Measurements from ENCODE around the gene KPNA3. TPM values are rescaled to one million over a fixed set of nuclear protein-coding genes. Genes with fewer than 3 reads are reported as not detected.

Gene KPNA3
- total RNA-seq, 1 experiment from 2014 or later: 62.0 TPM

DNA sequence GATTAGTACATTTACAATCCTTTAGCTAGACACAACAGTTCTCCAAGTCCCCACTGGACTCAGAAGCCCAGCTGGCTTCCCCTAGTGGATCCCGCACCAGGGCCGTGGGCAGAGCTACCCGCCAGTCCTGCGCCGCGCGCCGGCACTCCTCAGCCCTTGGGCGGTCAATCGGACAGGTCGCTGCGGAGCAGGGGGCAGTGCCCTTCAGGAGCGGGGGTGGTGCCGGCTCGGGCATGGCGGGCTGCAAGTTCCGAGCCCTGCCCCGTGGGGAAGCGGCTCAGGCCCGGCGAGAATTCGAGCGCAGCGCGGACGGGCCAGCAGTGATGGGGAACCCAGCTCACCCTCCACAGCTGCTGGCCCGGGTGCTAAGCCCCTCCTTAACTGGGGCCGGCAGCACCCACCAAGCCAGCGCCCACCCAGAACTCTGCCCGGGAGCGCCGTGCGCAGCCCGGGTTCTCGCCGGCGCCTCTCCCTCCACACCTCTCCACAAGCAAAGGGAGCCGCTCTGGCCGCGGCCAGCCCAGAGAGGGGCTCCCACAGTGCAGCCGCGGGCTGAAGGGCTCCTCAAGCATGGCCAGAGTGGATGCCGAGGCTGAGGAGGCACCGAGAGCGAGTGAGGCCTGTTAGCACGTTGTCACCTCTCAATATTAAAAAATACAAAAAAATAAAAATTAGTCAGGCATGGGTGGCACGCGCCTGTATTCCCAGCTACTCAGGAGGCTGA lies 114.1 kb downstream of the KPNA3 start:
- TF ChIP-seq EZH2 (IDR thresholded peaks at IDR 0.05; ENCODE audit: borderline replicate concordance, low read depth, low read length, poor library complexity, severe bottlenecking): no peak
- BruUV-seq (replicated peaks): no TSS peak
- Histone ChIP-seq H3K9me3 (ENCODE audit: low read depth, low read length, poor library complexity, severe bottlenecking) (no peaks in the 10 kb centered on the region), H3K4me3 (ENCODE audit: low read depth, low read length, poor library complexity, severe bottlenecking) (no peak overlapping the region), H3K4me1 (ENCODE audit: insufficient read depth, low read length, poor library complexity, severe bottlenecking) (no peaks in the 10 kb centered on the region), H3K36me3 (ENCODE audit: insufficient read depth, low read length, poor library complexity, severe bottlenecking) (no peaks in the 10 kb centered on the region), H3K27ac (ENCODE audit: low read depth, low read length, poor library complexity, severe bottlenecking) (no peak overlapping the region), H3K27me3 (replicated peaks; ENCODE audit: insufficient read depth, low read depth, low read length, poor library complexity) (no peaks in the 10 kb centered on the region)
- DNase-seq (ENCODE audit: low spot score): no peak
- ChIA-PET CTCF (no interaction called here), POLR2A (ENCODE audit: low non-redundant PET) (no interaction called here)
- intact Hi-C loops (cut with micrococcal nuclease; ENCODE audit: unreplicated experiment): no loop called here

DNA sequence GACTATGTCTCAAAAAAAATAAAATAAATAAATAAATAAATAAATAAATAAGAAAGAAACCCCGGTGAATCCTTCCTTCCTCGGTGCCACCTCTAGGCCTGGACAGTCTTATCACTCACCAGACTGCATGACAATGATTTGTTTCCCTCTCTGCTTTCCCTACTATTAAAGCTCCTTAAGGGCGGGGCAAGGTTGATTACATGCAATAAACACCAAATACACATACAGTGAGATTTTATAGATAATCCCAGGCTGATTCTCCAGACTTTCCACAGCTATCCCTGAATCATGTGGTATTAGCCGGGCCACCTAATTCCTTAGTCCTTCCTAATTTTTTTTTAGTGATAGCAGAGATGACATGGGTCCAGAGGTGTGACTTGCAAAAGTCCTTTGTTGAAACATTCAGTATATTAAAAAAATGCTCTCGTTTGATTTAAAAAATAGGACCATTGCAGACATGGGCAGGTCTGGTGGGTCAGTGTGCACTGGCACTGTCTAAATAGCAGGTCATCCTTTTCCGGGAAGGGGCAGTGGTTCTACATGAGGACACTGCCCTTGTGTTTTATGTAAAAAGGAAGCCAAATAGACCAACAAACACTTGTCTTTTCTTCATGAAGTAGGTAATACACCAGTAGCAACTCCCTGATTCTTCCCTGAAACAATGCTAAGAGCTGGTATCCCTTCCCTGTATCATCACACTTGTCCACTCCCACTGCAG lies 115.7 kb downstream of the KPNA3 start:
- no peaks in the 10 kb centered on the region for H3K27me3 ChIP-seq (replicated peaks; ENCODE audit: insufficient read depth, low read depth, low read length, poor library complexity)
- POLR2A ChIA-PET (ENCODE audit: low non-redundant PET): no interaction called here
- no peak overlapping the region for H3K27ac ChIP-seq (ENCODE audit: low read depth, low read length, poor library complexity, severe bottlenecking)

DNA sequence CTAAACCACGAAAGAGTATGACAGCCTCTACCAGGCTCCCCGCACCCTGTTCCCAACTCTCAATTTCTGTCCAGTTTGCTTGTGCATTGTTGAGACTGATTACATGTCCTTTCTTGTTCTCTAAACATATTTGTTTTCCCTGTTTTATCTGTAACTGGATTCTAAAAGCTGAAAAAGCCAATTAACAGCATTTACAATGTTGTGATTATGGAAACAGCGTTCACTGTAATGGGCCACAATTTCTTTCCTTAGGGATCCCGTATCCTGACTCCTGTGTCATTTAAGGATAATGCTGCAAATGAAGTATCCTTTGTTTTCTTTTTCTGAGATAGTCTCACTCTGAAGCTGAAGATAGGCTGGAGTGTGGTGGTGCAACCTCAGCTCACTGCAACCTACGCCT lies 121.7 kb downstream of the KPNA3 start:
- H3K4me3 ChIP-seq (ENCODE audit: low read depth, low read length, poor library complexity, severe bottlenecking): no peak overlapping the region
- no peak for DNase-seq (ENCODE audit: low spot score)
- no peaks in the 10 kb centered on the region for H3K27me3 ChIP-seq (replicated peaks; ENCODE audit: insufficient read depth, low read depth, low read length, poor library complexity)
- no peak overlapping the region for H3K27ac ChIP-seq (ENCODE audit: low read depth, low read length, poor library complexity, severe bottlenecking)
- intact Hi-C loops (cut with micrococcal nuclease; ENCODE audit: unreplicated experiment): loop anchor here (5.0 kb wide), 1 partner anchor 176 kb away; no protein-coding TSS in a partner anchor
- no TSS peak for BruUV-seq (replicated peaks)
- CTCF ChIA-PET: interaction anchor here (0.6 kb wide), 1 partner anchor 460 kb away, joined by 3 read pairs; no protein-coding TSS in a partner anchor
- POLR2A ChIA-PET (ENCODE audit: low non-redundant PET): no interaction called here
- H3K36me3 ChIP-seq (ENCODE audit: insufficient read depth, low read length, poor library complexity, severe bottlenecking): no peaks in the 10 kb centered on the region
- H3K9me3 ChIP-seq (ENCODE audit: low read depth, low read length, poor library complexity, severe bottlenecking): no peaks in the 10 kb centered on the region
- TF ChIP-seq, protein P1, sequence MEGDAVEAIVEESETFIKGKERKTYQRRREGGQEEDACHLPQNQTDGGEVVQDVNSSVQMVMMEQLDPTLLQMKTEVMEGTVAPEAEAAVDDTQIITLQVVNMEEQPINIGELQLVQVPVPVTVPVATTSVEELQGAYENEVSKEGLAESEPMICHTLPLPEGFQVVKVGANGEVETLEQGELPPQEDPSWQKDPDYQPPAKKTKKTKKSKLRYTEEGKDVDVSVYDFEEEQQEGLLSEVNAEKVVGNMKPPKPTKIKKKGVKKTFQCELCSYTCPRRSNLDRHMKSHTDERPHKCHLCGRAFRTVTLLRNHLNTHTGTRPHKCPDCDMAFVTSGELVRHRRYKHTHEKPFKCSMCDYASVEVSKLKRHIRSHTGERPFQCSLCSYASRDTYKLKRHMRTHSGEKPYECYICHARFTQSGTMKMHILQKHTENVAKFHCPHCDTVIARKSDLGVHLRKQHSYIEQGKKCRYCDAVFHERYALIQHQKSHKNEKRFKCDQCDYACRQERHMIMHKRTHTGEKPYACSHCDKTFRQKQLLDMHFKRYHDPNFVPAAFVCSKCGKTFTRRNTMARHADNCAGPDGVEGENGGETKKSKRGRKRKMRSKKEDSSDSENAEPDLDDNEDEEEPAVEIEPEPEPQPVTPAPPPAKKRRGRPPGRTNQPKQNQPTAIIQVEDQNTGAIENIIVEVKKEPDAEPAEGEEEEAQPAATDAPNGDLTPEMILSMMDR (conservative IDR thresholded peaks at IDR 0.05; ENCODE audit: low read depth, low read length): no peak
- no peak for TF ChIP-seq EZH2 (IDR thresholded peaks at IDR 0.05; ENCODE audit: borderline replicate concordance, low read depth, low read length, poor library complexity, severe bottlenecking)
- peaks cover 11% of the 10 kb centered on the region for H3K4me1 ChIP-seq (ENCODE audit: insufficient read depth, low read length, poor library complexity, severe bottlenecking)

More for the DNA sequence above, 115.7 kb downstream of the KPNA3 start:
- no peaks in the 10 kb centered on the region for H3K4me1 ChIP-seq (ENCODE audit: insufficient read depth, low read length, poor library complexity, severe bottlenecking)
- no peak for DNase-seq (ENCODE audit: low spot score)
- TF ChIP-seq, protein P1 (conservative IDR thresholded peaks at IDR 0.05; ENCODE audit: low read depth, low read length): no peak
- TF ChIP-seq EZH2 (IDR thresholded peaks at IDR 0.05; ENCODE audit: borderline replicate concordance, low read depth, low read length, poor library complexity, severe bottlenecking): no peak
- H3K9me3 ChIP-seq (ENCODE audit: low read depth, low read length, poor library complexity, severe bottlenecking): no peaks in the 10 kb centered on the region
- no peak overlapping the region for H3K4me3 ChIP-seq (ENCODE audit: low read depth, low read length, poor library complexity, severe bottlenecking)
- CTCF ChIA-PET: no interaction called here
- BruUV-seq (replicated peaks): no TSS peak
- H3K36me3 ChIP-seq (ENCODE audit: insufficient read depth, low read length, poor library complexity, severe bottlenecking): no peaks in the 10 kb centered on the region
- intact Hi-C loops (cut with micrococcal nuclease; ENCODE audit: unreplicated experiment): no loop called here
